Measurements from ENCODE around the gene MSH4.
"Not testable (repeated sequence)": the region's sequence is repeated elsewhere in the genome, so short reads cannot be mapped to it uniquely, and the experiment has no call there.

Gene MSH4

DNA sequence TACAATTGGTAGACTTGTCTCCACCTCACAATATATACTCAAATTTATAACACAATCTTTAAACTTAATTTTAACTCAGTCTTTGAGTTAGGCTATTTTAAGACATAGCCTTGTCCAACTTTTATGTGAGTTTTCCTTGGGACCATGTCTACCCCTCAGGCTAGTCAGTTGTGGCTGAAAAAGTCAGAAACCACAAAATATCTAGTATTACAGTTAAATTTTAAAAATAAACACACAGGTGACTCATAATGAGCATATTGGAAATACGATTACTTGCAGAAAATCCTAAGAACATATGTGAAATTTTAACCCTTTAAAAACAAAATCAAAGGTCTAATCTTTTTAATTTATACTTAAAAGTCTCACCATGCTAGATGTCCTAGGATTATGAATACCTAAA is 140.4 kb downstream of the MSH4 start:
- no peak for DNase-seq (ENCODE audit: low spot score)

DNA sequence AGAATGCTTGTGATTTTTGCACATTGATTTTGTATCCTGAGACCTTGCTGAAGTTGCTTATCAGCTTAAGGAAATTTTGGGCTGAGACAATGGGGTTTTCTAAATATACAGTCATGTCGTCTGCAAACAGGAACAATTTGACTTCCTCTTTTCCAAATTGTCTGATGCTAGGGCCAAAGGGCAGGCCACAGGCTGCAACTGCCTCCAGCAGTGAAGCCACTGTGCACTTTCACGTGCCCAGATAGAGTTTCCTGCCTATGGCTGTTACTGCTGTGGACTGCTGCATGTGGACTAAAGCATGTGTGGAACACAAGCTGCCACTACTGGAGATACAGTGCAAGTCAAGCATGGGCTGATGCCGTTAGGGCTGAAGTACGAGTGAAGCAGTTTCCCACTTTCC is 146.4 kb downstream of the MSH4 start:
- not testable (repeated sequence) for DNase-seq (ENCODE audit: low spot score)

DNA sequence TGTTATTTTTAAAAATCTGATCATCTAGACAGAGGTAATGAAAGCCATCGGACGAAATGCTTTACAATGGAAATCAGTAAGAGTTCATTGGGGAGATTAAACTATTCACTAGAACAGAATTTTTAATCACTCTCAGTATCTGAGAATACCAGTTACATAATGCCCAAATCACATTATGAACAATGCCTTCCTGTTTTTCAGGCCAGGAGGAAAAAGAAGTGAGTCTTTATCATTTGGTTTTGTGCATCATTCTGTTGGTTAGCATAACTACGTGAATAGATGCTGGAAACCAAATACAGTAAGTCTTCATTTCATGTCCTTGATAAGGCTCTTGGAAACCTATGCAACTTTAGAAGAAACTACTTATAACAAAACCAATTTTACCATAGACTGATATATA is 153.5 kb downstream of the MSH4 start:
- no peak for DNase-seq (ENCODE audit: low spot score)

DNA sequence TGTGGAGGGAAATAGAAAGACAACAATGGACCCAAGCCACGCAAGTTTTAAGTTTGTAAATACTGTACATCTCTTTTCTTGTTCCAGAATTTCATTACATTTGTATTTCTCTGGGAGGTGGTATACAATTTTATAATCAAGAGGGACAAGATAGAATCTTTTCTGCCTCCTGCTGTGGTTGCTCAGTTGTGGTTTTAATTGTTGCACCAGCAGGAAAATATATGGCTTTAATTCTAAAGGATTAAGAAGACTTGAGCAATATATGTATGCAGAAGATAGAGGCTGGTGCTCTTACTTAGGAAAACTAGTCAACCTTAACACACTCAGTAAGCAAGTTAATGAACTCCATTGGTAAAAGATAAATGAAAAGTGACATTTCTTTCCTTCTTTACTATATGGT is 155.3 kb downstream of the MSH4 start:
- DNase-seq (ENCODE audit: low spot score): no peak

DNA sequence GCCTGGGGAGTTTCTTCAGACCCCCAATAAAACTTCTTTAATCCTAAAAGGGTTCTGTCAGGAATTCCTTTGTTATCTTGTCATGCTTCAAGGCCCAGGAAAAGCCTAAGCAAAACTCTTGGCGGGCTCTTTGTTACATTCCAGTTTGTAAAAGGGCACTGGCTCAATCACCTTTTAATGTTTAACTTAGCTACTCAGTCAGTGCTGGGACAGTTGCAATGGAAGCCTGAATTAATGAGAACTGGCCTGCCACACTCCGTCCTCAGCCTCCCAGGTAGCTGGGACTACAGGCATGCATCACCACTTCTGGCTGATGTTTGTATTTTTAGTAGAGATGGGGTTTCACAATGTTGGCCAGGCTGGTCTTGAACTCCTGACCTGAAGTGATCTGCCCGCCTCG is 156.8 kb downstream of the MSH4 start:
- no peak for DNase-seq (ENCODE audit: low spot score)

DNA sequence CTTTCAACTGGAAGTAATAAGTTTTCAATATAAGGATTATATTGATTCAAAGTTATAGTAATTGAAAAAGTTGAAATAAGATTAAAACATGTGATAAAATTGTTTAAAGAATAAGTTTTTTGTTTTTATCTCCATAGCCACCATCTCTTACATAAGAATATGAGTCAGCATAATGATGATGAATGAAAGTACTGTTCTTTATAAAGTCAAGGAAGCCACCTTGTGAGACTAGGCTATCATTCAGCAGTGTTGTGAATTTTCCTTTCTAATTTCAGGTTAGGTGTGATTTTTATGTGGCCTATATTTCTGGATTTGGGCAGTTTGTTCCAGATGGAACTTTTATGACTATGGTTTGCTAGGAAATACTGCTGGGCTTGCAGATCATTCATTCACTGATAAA is 157.9 kb downstream of the MSH4 start:
- no peak for DNase-seq (ENCODE audit: low spot score)
